NT2/D1 (cell line): ENCODE data around the gene XRCC3.

Experiments
- DNase-seq: peaks from one replicate; pipeline ENCODE4 v3.0.0-alpha.2; 2011; ENCODE audit warnings: low read depth, low spot score
- H3K27me3 ChIP-seq: 2 replicates; pipeline ENCODE4 v1.6.0; 2011; ENCODE audit warnings: mild to moderate bottlenecking; ENCODE audit not compliant: insufficient read length, insufficient read depth
- H3K36me3 ChIP-seq: 2 replicates; pipeline ENCODE4 v1.6.1; 2011; ENCODE audit warnings: mild to moderate bottlenecking, low read length, mixed read lengths; ENCODE audit not compliant: insufficient read depth, insufficient read length
- H3K4me1 ChIP-seq: 2 replicates; pipeline ENCODE4 v1.5.1; 2011; ENCODE audit not compliant: insufficient read depth, insufficient read length
- H3K4me3 ChIP-seq: 2 replicates; pipeline ENCODE4 v1.5.1; 2011; ENCODE audit warnings: low read depth; ENCODE audit not compliant: insufficient read length
- H3K9ac ChIP-seq: 2 replicates; pipeline ENCODE4 v1.6.0; 2011; ENCODE audit warnings: low read depth; ENCODE audit not compliant: insufficient read length
- H3K9me3 ChIP-seq: 2 replicates; pipeline ENCODE4 v1.5.1; 2011; ENCODE audit warnings: mild to moderate bottlenecking, low read length; ENCODE audit not compliant: insufficient read depth
- SUZ12 ChIP-seq: IDR thresholded peaks from 2 replicates; pipeline ENCODE4 v1.6.1; 2011; ENCODE audit not compliant: insufficient read length, insufficient read depth; ENCODE audit errors: extremely low read depth
- YY1 ChIP-seq: IDR thresholded peaks from 2 replicates; pipeline ENCODE4 v1.6.1; 2011; ENCODE audit not compliant: insufficient read length, insufficient read depth
- ZNF274 ChIP-seq: IDR thresholded peaks from 2 replicates; pipeline ENCODE4 v1.6.1; 2011; ENCODE audit warnings: mild to moderate bottlenecking, low read depth, low read length

Gene XRCC3

GRCh38 chr14:103730490-103731035 is 15.3 kb upstream of the XRCC3 start:
- Histone ChIP-seq H3K9me3 (no peaks in the 10 kb centered on the region), H3K4me3 (no peak overlapping the region), H3K4me1 (no peaks in the 10 kb centered on the region), H3K27me3 (no peaks in the 10 kb centered on the region), H3K9ac (no peak overlapping the region), H3K36me3 (peaks cover 67% of the 10 kb centered on the region)
- TF ChIP-seq ZNF274 (no peak), SUZ12 (no peak), YY1 (no peak)
- DNase-seq = no peak

GRCh38 chr14:103729496-103730448 is 14.5 kb upstream of the XRCC3 start:
- H3K36me3 ChIP-seq = peaks cover 71% of the 10 kb centered on the region
- H3K4me1 ChIP-seq = no peaks in the 10 kb centered on the region
- H3K9ac ChIP-seq = no peak overlapping the region
- no peak overlapping the region for H3K4me3 ChIP-seq
- no peak for DNase-seq
- TF ChIP-seq YY1 (no peak), SUZ12 (no peak), ZNF274 (no peak)
- no peaks in the 10 kb centered on the region for H3K27me3 ChIP-seq
- no peaks in the 10 kb centered on the region for H3K9me3 ChIP-seq

GRCh38 chr14:103728721-103729120 is 13.5 kb upstream of the XRCC3 start:
- Histone ChIP-seq H3K27me3 (no peaks in the 10 kb centered on the region), H3K9me3 (no peaks in the 10 kb centered on the region), H3K36me3 (peaks cover 62% of the 10 kb centered on the region), H3K4me3 (no peak overlapping the region), H3K4me1 (no peaks in the 10 kb centered on the region), H3K9ac (no peak overlapping the region)
- no peak for DNase-seq
- TF ChIP-seq SUZ12 (no peak), ZNF274 (no peak), YY1 (no peak)

DNA sequence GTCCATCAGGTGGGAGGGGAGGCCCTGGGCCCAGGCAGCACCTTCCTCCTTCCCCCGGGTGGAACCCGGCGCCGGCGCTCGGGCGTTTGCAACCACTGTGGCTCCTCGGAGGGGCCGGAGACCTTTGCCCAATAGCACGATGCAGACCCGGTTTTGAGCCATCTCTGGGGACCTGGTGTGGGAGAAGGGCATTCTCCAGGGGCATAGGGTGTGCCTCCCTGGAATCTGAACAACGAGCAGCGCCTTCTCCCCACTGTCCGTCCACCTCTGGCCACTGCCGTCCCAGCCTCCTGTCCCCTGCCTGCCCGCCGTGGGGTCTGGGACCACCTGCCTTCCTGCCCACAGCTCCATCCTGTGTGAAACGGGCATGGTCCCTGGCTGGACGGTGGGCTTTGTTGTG is 12.9 kb upstream of the XRCC3 start:
- Histone ChIP-seq H3K27me3 (no peaks in the 10 kb centered on the region), H3K4me1 (no peaks in the 10 kb centered on the region), H3K9ac (no peak overlapping the region), H3K36me3 (peaks cover 58% of the 10 kb centered on the region), H3K4me3 (no peak overlapping the region), H3K9me3 (no peaks in the 10 kb centered on the region)
- no peak for DNase-seq
- TF ChIP-seq ZNF274 = no peak
- no peak for TF ChIP-seq SUZ12
- TF ChIP-seq YY1 = no peak

- H3K4me1 ChIP-seq = no peaks in the 10 kb centered on the region
- H3K27me3 ChIP-seq = no peaks in the 10 kb centered on the region
- H3K9ac ChIP-seq = no peak overlapping the region
- no peak overlapping the region for H3K4me3 ChIP-seq
- TF ChIP-seq ZNF274 (no peak), YY1 (no peak), SUZ12 (no peak)
- peaks cover 51% of the 10 kb centered on the region for H3K36me3 ChIP-seq
- DNase-seq = no peak
- H3K9me3 ChIP-seq = no peaks in the 10 kb centered on the region
Observed at GRCh38 chr14:103727313-103727980, 12.2 kb upstream of the XRCC3 start.

DNA sequence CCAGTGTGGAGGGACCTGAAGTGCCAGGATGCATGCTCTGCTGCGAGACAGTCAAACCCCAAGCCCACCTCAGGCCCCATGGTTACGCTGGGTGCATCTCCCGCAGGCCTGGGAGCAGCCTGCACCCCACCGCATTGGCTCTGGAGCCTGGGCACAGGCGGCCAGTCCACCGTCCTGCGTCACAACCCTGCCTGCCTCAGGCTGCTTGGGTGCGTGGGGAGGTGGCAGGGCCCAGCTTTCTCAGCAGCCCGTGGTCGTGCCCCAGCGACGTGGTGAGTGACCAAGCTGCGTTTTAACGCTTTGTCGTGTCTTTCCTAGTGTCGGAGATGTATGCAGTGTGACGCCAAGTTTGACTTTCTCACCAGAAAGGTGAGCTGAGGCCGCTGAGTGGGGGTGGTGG is 11.2 kb upstream of the XRCC3 start:
- Histone ChIP-seq H3K4me3 (no peak overlapping the region), H3K36me3 (peaks cover 41% of the 10 kb centered on the region), H3K27me3 (no peaks in the 10 kb centered on the region), H3K9ac (no peak overlapping the region), H3K9me3 (no peaks in the 10 kb centered on the region), H3K4me1 (no peaks in the 10 kb centered on the region)
- TF ChIP-seq ZNF274 (no peak), YY1 (no peak), SUZ12 (no peak)
- no peak for DNase-seq

DNA sequence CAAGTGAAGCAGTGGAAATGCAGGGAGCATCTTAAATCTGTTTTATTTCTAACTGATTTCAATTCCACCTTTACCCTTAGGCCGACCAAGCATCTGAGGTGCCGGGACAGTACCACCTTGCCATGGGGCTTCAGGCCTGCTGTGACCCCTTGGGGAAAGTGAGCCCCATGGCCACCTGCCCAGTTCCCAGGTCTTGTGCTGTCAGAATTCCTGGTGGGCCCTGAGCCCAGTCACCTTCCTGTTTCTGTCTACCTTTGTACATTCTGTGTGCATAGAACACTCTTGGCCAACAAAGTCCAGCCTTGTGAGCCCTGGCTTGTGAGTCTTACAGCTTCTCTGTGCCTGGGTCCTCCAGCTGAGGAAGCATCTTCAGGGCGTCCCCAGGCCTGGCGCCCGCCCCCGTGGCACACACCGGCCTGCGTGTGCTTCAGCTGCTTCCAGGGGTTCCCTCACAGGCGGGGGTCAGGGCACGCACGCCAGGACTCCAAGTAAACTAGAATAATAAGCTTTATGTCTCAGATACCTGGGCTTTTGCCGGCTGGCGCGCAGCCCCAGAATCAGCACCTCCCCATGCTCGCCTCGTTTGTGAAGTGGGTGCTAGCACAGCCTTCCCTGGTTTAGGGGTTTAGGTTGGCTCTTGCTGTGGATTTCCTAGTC is 10.6 kb upstream of the XRCC3 start:
- H3K36me3 ChIP-seq = peaks cover 45% of the 10 kb centered on the region
- no peaks in the 10 kb centered on the region for H3K4me1 ChIP-seq
- H3K9ac ChIP-seq = no peak overlapping the region
- H3K9me3 ChIP-seq = no peaks in the 10 kb centered on the region
- H3K27me3 ChIP-seq = no peaks in the 10 kb centered on the region
- no peak overlapping the region for H3K4me3 ChIP-seq
- DNase-seq = no peak
- TF ChIP-seq SUZ12 (no peak), ZNF274 (no peak), YY1 (no peak)
